ENCODE measurements around the gene ZC3H10.

ZC3H10 gene

DNA sequence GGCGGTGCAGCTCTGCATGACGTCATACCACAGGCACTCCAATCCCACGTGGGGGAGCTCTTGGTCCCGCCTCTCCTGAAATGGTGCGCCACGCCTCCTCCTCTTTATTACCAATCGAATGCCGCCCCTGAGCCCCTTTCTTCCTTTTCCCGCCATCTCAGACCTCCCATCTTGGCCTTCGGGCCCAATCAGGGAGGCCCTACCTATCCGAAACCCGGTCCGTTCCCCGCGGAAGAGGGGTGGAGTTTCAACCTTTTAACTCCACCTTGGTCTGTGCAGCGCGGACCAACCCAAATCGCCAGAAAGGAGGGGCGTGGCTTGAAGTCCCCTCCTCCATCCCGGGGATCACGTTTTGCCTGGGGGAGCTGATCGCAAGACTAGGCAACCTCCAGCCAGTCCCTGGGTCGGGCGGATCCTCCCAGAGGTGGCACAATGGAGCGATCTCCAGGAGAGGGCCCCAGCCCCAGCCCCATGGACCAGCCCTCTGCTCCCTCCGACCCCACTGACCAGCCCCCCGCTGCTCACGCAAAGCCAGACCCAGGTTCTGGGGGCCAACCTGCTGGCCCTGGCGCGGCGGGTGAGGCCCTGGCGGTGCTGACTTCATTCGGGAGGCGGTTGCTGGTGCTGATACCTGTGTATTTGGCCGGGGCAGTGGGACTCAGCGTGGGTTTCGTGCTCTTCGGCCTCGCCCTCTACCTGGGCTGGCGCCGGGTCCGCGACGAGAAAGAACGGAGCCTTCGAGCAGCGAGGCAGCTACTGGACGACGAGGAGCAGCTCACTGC, 10.0 kb downstream of the ZC3H10 start, which contains the start of gene ESYT1:
Gene ESYT1, plus strand, starts transcription at position 380 of the 782 bp plus-strand sequence. Its CDS starts 53 bp downstream, at position 433.
- peak; percentile 98 for DNase-seq (ENCODE audit: low read depth)

- no peak for DNase-seq (ENCODE audit: low read depth)
Observed at GRCh38 chr12:56128670-56129205, 10.7 kb downstream of the ZC3H10 start.

- DNase-seq (ENCODE audit: low read depth) = peak; percentile 66
Observed at GRCh38 chr12:56129206-56129941, 11.3 kb downstream of the ZC3H10 start.

DNA sequence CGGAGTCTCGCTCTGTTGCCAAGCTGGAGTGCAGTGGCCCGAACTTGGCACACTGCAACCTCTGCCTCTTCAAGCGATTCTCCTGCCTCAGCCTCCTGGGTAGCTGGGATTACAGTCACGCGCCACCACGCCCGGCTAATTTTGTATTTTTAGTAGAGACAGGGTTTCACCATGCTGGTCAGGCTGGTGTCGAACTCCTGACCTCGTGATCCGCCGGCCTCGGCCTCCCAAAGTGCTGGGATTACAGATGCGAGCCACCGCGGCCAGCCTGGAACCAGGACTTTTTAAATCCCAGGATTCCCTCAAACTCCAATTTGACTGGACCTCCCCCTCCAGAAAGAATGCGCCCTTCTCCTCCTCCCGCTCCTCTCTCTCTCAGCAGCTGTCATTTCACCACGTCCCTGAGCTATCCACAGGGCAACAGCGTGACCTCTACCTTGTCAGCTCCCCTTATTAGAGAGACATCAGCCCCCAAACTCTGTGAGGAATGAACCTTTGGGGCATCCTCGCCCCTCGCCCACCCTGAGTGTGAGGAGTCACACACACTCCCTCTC, 12.0 kb downstream of the ZC3H10 start:
- no peak for DNase-seq (ENCODE audit: low read depth)

- DNase-seq (ENCODE audit: low read depth) = no peak
Observed at GRCh38 chr12:56130876-56131275, 12.8 kb downstream of the ZC3H10 start.

GRCh38 chr12:56134897-56135296, 16.8 kb downstream of the ZC3H10 start:
- DNase-seq (ENCODE audit: low read depth) = no peak

DNA sequence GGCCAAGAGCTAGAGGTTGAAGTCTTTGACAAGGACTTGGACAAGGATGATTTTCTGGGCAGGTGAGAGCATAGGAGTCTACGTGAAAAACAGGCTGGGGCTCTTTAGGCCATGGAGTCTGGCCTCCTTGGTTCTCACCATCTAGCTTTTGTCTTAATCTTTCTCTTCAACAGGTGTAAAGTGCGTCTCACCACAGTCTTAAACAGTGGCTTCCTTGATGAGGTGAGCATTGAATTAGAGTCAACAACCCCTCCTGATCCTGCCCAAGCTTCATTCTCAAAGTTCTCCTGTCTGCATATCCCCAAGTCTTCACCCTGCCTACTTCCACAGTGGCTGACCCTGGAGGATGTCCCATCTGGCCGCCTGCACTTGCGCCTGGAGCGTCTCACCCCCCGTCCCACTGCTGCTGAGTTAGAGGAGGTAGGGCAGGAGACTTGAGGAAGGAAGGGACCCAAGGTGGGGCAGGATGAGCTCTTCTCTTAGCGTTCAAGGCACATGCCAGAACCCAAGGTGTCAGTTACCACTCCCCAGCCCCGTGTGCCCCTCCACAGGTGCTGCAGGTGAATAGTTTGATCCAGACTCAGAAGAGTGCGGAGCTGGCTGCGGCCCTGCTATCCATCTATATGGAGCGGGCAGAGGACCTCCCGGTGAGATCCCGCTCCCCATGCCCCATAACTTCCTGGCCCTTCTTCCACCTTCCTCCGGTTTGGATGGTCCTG, 19.9 kb downstream of the ZC3H10 start:
- DNase-seq (ENCODE audit: low read depth) = no peak

GRCh38 chr12:56141946-56142784, 24.1 kb downstream of the ZC3H10 start:
- no peak for DNase-seq (ENCODE audit: low read depth)

DNA sequence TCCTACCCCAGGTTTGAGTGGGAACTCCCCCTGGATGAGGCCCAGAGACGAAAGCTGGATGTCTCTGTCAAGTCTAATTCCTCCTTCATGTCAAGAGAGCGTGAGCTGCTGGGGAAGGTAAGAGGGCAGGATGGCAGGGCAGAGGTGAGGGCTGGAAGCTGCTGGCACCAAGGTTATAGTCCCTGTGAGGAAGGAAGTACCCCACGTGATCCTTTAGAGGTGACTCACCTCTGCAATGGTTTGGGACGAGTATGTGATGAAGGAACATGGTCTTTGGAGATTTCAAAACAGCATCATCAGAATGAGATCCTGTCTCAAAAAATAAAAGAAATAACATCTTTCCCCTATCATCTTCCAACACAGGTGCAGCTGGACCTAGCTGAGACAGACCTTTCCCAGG, 25.2 kb downstream of the ZC3H10 start:
- DNase-seq (ENCODE audit: low read depth) = no peak

- DNase-seq (ENCODE audit: low read depth) = no peak
Observed at GRCh38 chr12:56143870-56144269, 25.8 kb downstream of the ZC3H10 start.

DNA sequence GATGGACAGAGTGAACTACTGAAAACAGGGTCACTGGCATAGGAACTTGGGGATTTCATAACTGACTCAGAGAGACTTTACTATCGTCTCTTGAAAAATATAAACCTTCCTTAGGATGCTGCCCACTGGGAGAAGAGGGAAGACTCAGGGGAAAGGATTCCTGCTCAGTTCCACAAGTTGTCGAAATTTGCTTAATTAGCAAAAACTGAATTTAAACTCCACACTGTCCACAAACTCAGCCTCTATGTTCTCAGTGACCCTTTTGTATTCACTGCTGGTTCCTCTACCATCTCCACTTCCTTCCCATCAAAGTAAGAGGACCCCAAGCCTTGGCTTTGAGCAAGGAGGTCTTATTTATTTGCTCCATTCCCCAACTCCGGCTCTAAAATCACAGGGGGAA, 27.2 kb downstream of the ZC3H10 start:
- no peak for DNase-seq (ENCODE audit: low read depth)

GRCh38 chr12:56146492-56147460, 28.7 kb downstream of the ZC3H10 start:
- DNase-seq (ENCODE audit: low read depth) = no peak

DNA sequence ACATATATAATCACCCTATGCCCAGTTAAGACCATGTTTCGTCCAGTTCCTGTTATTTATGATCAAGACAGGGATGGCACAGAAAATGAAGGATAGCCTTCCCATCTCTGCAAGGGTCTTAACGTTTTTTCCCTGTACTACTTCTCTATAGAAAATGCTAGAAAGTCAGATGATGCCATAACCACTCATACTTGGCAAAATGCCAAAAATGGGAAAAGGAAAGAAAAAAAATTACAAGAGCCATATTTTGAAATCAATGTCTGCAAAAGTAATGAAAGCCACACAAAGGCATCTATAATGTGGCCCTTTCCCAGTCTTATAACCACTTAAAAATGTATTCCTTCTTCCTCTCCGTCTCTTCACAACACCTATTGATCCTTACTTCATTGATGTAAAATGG, 32.5 kb downstream of the ZC3H10 start:
- no peak for DNase-seq (ENCODE audit: low read depth)

- DNase-seq (ENCODE audit: low read depth) = peak; percentile 36
Observed at GRCh38 chr12:56151672-56152131, 33.6 kb downstream of the ZC3H10 start.

- DNase-seq (ENCODE audit: low read depth) = peak; percentile 89
Observed at GRCh38 chr12:56152132-56152755, 34.2 kb downstream of the ZC3H10 start, which contains the start of gene MYL6B. MYL6B (plus strand) TSS chr12:56152587; CDS start chr12:56153919, 1,332 bp downstream.

- no peak for DNase-seq (ENCODE audit: low read depth)
Observed at GRCh38 chr12:56152756-56153677, 35.0 kb downstream of the ZC3H10 start.

GRCh38 chr12:56153678-56154065, 35.6 kb downstream of the ZC3H10 start:
- no peak for DNase-seq (ENCODE audit: low read depth)

- no peak for DNase-seq (ENCODE audit: low read depth)
Observed at GRCh38 chr12:56154246-56154771, 36.2 kb downstream of the ZC3H10 start.

Measured in T-helper 22 cell (primary cell).